T-helper 2 cell treated with Interferon-gamma antibody and Interleukin-4, amounts not matched to agents 5 μg/mL and 100 μg/mL, for 36 hours (primary cell): ENCODE data around the gene GCNA.

Source experiments
- DNase-seq: peaks from one replicate; pipeline ENCODE4 v3.0.0; 2021; ENCODE audit warnings: low spot score
- H3K27ac Mint-ChIP-seq: one replicate; pipeline ENCODE4 v1.8.0; 2021; ENCODE audit warnings: mild to moderate bottlenecking, mixed read lengths
- H3K27me3 Mint-ChIP-seq: one replicate; pipeline ENCODE4 v1.8.0; 2021; ENCODE audit warnings: low read depth, mixed read lengths
- H3K36me3 Mint-ChIP-seq: one replicate; pipeline ENCODE4 v1.8.0; 2021; ENCODE audit warnings: low read depth, mixed read lengths
- H3K4me1 Mint-ChIP-seq: one replicate; pipeline ENCODE4 v1.8.0; 2021; ENCODE audit warnings: low read depth, mixed read lengths
- H3K4me3 Mint-ChIP-seq: one replicate; pipeline ENCODE4 v1.8.0; 2022; ENCODE audit warnings: mild to moderate bottlenecking, moderate library complexity, mixed read lengths
- H3K9me3 Mint-ChIP-seq: one replicate; pipeline ENCODE4 v1.8.0; 2021; ENCODE audit warnings: mixed read lengths

The GCNA gene

GRCh38 chrX:71578253-71579135 lies at the start of gene GCNA:
Gene GCNA, plus strand, starts transcription at chrX:71578437. Its CDS starts 2,385 bp downstream, at chrX:71580822.
- peaks cover 30% of the 10 kb centered on the region for H3K36me3 Mint-ChIP-seq
- no peak within 1 kb of the TSS for H3K4me3 Mint-ChIP-seq
- H3K4me1 Mint-ChIP-seq: no peaks in the 10 kb centered on the region
- DNase-seq: no peak
- H3K9me3 Mint-ChIP-seq: no peaks in the 10 kb centered on the region
- no peaks in the 10 kb centered on the region for H3K27me3 Mint-ChIP-seq
- H3K27ac Mint-ChIP-seq: no peak within 1 kb of the TSS

GRCh38 chrX:71532078-71532752 lies 46.0 kb upstream of the GCNA start:
- peaks cover 19% of the 10 kb centered on the region for H3K4me1 Mint-ChIP-seq
- peak; percentile 73 for DNase-seq
- H3K27ac Mint-ChIP-seq: peak overlapping the region; percentile 99

GRCh38 chrX:71532753-71533425 lies 45.3 kb upstream of the GCNA start, which contains the start of gene OGT:
Gene OGT, plus strand, starts transcription at chrX:71533104. Its CDS starts 196 bp downstream, at chrX:71533300.
- Mint-ChIP-seq H3K27ac (peak within 1 kb of the TSS; percentile 99), H3K27me3 (no peaks in the 10 kb centered on the region), H3K4me1 (peaks cover 22% of the 10 kb centered on the region), H3K9me3 (peaks cover 2% of the 10 kb centered on the region), H3K4me3 (peak within 1 kb of the TSS; percentile 96), H3K36me3 (peaks cover 29% of the 10 kb centered on the region)
- peak; percentile 91 for DNase-seq

More at GRCh38 chrX:71532078-71532752, 46.0 kb upstream of the GCNA start:
- Mint-ChIP-seq H3K4me3 (peak overlapping the region; percentile 96), H3K9me3 (peaks cover 2% of the 10 kb centered on the region), H3K27me3 (no peaks in the 10 kb centered on the region), H3K36me3 (peaks cover 25% of the 10 kb centered on the region)

- no peak for DNase-seq
- Mint-ChIP-seq H3K27ac (peak overlapping the region; percentile 99), H3K36me3 (peaks cover 32% of the 10 kb centered on the region), H3K4me3 (peak overlapping the region; percentile 96), H3K27me3 (no peaks in the 10 kb centered on the region), H3K9me3 (peaks cover 2% of the 10 kb centered on the region), H3K4me1 (peaks cover 25% of the 10 kb centered on the region)
These were observed 44.8 kb upstream of the GCNA start for GRCh38 chrX:71533516-71533850.

DNA sequence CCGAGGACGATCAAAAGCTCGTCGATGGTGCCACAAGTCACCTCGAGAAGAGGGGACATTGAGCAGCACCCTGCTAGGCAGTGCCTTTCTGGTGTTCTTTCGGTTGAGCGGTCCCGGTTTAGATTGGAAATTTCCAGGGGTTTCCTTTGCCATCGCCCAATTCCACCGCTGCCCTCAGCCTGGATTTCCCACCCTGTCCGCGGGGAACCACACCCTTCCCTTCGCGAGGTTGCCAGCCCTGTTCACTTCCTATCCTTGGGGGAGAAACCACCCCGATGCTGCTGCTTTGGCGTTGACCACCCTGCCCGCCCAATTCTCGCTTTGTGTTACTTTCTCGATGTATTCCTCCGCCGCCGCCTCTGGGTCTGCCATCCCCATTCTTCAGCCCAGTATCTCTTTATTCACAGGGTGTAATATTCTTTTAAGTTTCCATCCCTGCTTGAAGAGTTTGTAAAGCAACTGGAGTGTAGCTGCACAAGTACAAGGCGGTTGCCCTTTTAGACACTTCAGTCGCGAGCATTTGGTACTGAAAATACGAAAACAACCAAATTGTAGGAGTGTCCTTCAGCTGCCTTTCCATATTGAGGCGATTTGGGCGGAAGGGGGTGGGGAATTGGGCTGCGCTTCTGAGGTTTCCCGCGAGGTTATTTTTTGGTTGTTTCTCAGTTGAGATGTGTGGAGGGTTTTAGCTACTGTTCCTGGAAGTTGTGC lies 44.2 kb upstream of the GCNA start:
- Mint-ChIP-seq H3K4me1 (peaks cover 26% of the 10 kb centered on the region), H3K9me3 (peaks cover 2% of the 10 kb centered on the region), H3K4me3 (peak overlapping the region; percentile 96), H3K27ac (peak overlapping the region; percentile 99), H3K36me3 (peaks cover 34% of the 10 kb centered on the region), H3K27me3 (no peaks in the 10 kb centered on the region)
- peak; percentile 61 for DNase-seq

DNA sequence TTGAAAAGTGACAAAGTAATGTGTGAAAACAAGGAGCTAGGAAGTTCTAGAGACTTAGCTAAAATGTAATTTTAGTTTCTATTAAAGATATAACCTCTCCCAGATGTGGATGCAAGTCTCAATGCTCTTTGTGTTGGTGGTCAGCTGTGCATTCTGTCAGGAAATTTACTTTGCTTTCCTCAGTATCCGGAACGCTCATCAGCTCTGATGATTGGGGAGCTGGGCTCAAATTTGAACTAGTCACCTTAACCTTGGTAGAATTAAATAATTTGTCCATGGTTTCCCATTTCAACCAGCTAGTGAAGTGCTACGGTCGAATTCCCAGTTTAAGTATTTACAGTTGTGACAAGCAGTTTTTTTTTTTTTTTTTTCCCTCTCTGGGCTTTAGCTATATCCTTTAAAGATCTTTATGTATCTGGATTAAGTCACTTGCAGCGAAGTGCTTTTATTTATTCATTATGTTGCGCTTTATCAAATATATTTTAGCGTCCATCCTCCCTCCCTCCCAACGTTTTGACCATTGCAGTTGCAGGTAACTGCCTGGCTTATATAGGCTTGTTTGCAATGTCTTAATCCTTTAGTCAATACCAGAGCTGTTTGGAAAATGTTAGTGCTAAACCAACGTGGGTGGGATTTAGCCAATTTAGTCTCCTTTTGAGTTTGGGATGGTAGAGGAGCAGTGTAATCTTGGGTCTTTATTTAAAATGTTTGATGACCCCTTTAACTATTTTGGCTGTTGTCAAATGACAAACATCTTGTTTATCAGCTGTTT lies 43.3 kb upstream of the GCNA start:
- Mint-ChIP-seq H3K9me3 (no peaks in the 10 kb centered on the region), H3K4me3 (peak overlapping the region; percentile 96), H3K36me3 (peaks cover 41% of the 10 kb centered on the region), H3K27ac (peak overlapping the region; percentile 99), H3K4me1 (peaks cover 33% of the 10 kb centered on the region), H3K27me3 (no peaks in the 10 kb centered on the region)
- DNase-seq: no peak

GRCh38 chrX:71536285-71536684 lies 42.0 kb upstream of the GCNA start:
- H3K4me3 Mint-ChIP-seq: peak overlapping the region; percentile 84
- no peaks in the 10 kb centered on the region for H3K9me3 Mint-ChIP-seq
- H3K27me3 Mint-ChIP-seq: no peaks in the 10 kb centered on the region
- peak; percentile 39 for DNase-seq
- H3K36me3 Mint-ChIP-seq: peaks cover 49% of the 10 kb centered on the region
- H3K4me1 Mint-ChIP-seq: peaks cover 37% of the 10 kb centered on the region
- H3K27ac Mint-ChIP-seq: peak overlapping the region; percentile 71

DNA sequence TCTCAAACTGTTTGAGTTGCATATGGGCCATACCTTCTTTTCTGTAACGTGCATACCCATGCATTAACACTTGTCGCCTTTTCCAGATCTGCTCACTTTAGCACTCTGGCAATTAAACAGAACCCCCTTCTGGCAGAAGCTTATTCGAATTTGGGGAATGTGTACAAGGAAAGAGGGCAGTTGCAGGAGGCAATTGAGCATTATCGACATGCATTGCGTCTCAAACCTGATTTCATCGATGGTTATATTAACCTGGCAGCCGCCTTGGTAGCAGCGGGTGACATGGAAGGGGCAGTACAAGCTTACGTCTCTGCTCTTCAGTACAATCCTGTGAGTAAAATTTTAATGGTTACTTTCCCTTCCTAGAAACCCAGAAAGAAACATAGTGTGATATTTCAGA lies 40.5 kb upstream of the GCNA start:
- Mint-ChIP-seq H3K4me3 (peak overlapping the region; percentile 73), H3K27me3 (no peaks in the 10 kb centered on the region), H3K27ac (no peak overlapping the region), H3K36me3 (peaks cover 63% of the 10 kb centered on the region), H3K4me1 (peaks cover 40% of the 10 kb centered on the region), H3K9me3 (no peaks in the 10 kb centered on the region)
- no peak for DNase-seq

DNA sequence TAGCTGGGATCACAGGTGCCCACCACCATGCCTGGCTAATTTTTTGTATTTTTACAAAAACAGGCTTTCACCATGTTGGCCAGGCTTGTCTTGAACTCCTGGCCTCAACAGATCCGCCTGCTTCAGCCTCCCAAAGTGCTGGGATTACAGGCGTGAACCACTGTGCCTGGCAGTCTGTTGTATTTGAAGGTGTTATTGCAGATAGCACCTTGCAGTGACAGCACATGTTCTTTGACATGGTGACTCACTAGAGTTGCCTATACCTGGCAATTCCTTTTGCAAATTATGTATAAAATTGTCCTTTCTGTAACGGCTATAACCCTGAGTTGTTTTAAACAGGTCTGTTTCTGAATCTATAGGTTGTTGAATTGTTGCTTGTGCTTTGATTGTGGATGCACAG lies 37.4 kb upstream of the GCNA start:
- Mint-ChIP-seq H3K4me3 (peak overlapping the region; percentile 76), H3K36me3 (peaks cover 62% of the 10 kb centered on the region), H3K9me3 (no peaks in the 10 kb centered on the region), H3K4me1 (peaks cover 46% of the 10 kb centered on the region), H3K27ac (peak overlapping the region; percentile 72), H3K27me3 (no peaks in the 10 kb centered on the region)
- no peak for DNase-seq

DNA sequence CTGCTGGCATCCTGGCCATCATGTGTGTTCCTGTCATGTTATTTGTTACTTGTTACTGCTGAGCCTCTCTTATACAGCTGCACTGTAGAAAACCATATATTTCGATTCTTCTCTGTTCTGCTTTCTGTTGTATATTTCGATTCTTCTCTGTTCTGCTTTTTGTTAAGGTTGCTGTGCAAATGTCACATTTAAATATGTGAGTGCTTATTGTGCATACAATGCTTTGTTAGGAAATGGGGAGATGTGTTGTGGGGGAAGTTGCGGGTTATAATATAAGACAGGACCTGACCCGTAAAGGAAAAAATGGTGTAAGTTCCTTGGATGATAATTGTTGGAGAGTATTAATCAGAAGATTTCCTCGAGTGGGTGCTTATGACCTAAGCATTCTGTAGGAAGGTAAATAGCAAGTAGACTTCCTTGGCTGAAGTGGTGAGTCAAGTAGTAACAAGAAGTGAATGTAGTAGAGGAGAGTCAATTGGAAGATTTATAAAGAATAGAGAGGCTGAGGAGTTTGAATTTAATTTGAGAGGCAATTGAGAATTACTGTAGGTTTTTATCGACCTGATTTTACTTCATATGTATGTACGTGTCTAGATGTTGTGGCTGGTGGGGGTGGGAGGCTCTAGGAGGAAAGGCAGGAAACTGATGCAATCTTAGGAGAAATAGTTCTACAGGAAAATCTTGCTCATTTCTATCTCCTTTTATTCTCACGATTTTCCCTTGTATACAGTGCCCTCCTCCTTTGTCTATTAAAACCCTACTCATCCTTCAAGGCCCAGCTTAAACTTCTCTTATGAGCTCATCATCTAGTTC lies 36.8 kb upstream of the GCNA start:
- Mint-ChIP-seq H3K27me3 (no peaks in the 10 kb centered on the region), H3K9me3 (no peaks in the 10 kb centered on the region), H3K36me3 (peaks cover 62% of the 10 kb centered on the region), H3K27ac (peak overlapping the region; percentile 72), H3K4me1 (peaks cover 47% of the 10 kb centered on the region), H3K4me3 (peak overlapping the region; percentile 76)
- DNase-seq: no peak

GRCh38 chrX:71542411-71542810 lies 35.8 kb upstream of the GCNA start:
- H3K27ac Mint-ChIP-seq: no peak overlapping the region
- H3K4me3 Mint-ChIP-seq: peak overlapping the region; percentile 9
- no peaks in the 10 kb centered on the region for H3K27me3 Mint-ChIP-seq
- no peak for DNase-seq
- H3K4me1 Mint-ChIP-seq: peaks cover 46% of the 10 kb centered on the region
- peaks cover 65% of the 10 kb centered on the region for H3K36me3 Mint-ChIP-seq
- H3K9me3 Mint-ChIP-seq: no peaks in the 10 kb centered on the region

- Mint-ChIP-seq H3K36me3 (peaks cover 64% of the 10 kb centered on the region), H3K27me3 (no peaks in the 10 kb centered on the region), H3K27ac (no peak overlapping the region), H3K4me3 (peak overlapping the region; percentile 9), H3K9me3 (no peaks in the 10 kb centered on the region), H3K4me1 (peaks cover 45% of the 10 kb centered on the region)
- no peak for DNase-seq
These were observed 35.4 kb upstream of the GCNA start for GRCh38 chrX:71542825-71543224.
